ENCODE data around the gene THRA.

Gene THRA

GRCh38 chr17:40091691-40092397, 29.1 kb downstream of the THRA start:
- H3K4me3 ChIP-seq (ENCODE audit: low read depth, low read length), result no peak overlapping the region
- no peak for DNase-seq (ENCODE audit: low read depth)
- no peak for TF ChIP-seq CTCF (IDR thresholded peaks at IDR 0.05; ENCODE audit: insufficient read depth, low read depth, low read length, missing control alignments)

DNA sequence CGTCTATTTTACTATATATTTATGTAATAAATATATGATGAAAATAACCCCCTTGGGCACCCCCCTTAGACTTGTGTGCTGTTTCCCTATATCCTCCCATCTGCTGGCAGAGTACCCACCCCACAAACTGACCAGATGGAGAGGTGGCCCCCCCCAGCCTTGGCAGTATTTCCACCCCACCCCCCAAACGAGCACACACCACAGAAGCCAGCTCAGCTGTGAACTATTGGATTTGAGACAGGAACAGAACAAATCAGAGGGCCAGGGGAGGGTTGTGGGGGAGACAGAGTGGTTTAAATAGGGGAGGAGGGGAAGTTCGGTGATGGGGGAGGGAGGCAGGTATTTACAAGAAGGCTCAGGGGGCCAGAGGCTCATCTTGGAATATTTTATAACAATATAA, 29.8 kb downstream of the THRA start:
- no peak for TF ChIP-seq CTCF (IDR thresholded peaks at IDR 0.05; ENCODE audit: insufficient read depth, low read depth, low read length, missing control alignments)
- H3K4me3 ChIP-seq (ENCODE audit: low read depth, low read length), result no peak overlapping the region
- no peak for DNase-seq (ENCODE audit: low read depth)

- no peak for DNase-seq (ENCODE audit: low read depth)
- TF ChIP-seq CTCF (IDR thresholded peaks at IDR 0.05; ENCODE audit: insufficient read depth, low read depth, low read length, missing control alignments), result no peak
- no peak overlapping the region for H3K4me3 ChIP-seq (ENCODE audit: low read depth, low read length)
Measured at GRCh38 chr17:40093005-40093579, 30.3 kb downstream of the THRA start.

- no peak for DNase-seq (ENCODE audit: low read depth)
- TF ChIP-seq CTCF (IDR thresholded peaks at IDR 0.05; ENCODE audit: insufficient read depth, low read depth, low read length, missing control alignments), result no peak
- H3K4me3 ChIP-seq (ENCODE audit: low read depth, low read length), result no peak overlapping the region
Measured at GRCh38 chr17:40093580-40094201, 30.9 kb downstream of the THRA start.

GRCh38 chr17:40094874-40095273, 32.1 kb downstream of the THRA start:
- H3K4me3 ChIP-seq (ENCODE audit: low read depth, low read length), result no peak overlapping the region
- DNase-seq (ENCODE audit: low read depth), result no peak
- no peak for TF ChIP-seq CTCF (IDR thresholded peaks at IDR 0.05; ENCODE audit: insufficient read depth, low read depth, low read length, missing control alignments)

- no peak overlapping the region for H3K4me3 ChIP-seq (ENCODE audit: low read depth, low read length)
- no peak for DNase-seq (ENCODE audit: low read depth)
- no peak for TF ChIP-seq CTCF (IDR thresholded peaks at IDR 0.05; ENCODE audit: insufficient read depth, low read depth, low read length, missing control alignments)
Measured at GRCh38 chr17:40095351-40095943, 32.7 kb downstream of the THRA start.
